ENCODE results near the gene TSBP1.

GRCh38 chr6:32386040-32386439, 14.3 kb upstream of the TSBP1 start:
- TF ChIP-seq, protein P1, sequence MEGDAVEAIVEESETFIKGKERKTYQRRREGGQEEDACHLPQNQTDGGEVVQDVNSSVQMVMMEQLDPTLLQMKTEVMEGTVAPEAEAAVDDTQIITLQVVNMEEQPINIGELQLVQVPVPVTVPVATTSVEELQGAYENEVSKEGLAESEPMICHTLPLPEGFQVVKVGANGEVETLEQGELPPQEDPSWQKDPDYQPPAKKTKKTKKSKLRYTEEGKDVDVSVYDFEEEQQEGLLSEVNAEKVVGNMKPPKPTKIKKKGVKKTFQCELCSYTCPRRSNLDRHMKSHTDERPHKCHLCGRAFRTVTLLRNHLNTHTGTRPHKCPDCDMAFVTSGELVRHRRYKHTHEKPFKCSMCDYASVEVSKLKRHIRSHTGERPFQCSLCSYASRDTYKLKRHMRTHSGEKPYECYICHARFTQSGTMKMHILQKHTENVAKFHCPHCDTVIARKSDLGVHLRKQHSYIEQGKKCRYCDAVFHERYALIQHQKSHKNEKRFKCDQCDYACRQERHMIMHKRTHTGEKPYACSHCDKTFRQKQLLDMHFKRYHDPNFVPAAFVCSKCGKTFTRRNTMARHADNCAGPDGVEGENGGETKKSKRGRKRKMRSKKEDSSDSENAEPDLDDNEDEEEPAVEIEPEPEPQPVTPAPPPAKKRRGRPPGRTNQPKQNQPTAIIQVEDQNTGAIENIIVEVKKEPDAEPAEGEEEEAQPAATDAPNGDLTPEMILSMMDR (IDR thresholded peaks at IDR 0.05), result no peak
- TF ChIP-seq POLR2A (IDR thresholded peaks at IDR 0.05), result no peak

All from body of pancreas (tissue), 4 donors.